Measurements from ENCODE around the gene NEU3.

DNA sequence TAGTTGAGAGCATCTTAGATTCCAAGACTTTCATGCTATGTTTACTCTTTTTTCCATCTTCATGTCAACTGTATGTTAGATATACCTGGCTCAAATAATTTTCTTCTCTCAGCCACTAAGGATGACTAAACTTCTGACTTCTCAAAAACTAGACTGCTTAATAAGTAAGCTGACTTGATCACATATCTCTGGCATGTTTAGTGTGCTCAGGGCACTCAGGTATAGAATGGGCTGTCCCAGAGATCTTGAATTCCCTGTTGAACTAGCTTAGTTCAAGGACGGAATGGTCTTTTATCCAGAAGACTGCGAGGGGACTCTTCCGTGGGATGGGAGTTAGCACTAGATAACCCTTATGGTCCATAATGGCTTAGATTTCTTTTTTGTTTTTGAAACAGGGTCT lies 13.0 kb downstream of the NEU3 start:
- TF ChIP-seq GATA3 (IDR thresholded peaks at IDR 0.05; ENCODE audit: low read depth, low read length) (no peak), GATA2 (IDR thresholded peaks at IDR 0.05; ENCODE audit: low read depth, low read length) (no peak)
